Prostate gland (tissue), 2 donors: ENCODE results near the gene GSG1L.

Experiments
- CTCF ChIP-seq, 4 experiments: fragments of 200-600 bp in 2 of 4; fragments of 450-650 bp in 2 of 4; sonication (generic) in 2 of 4; IDR thresholded peaks; 1 replicate in 3 of 4; 2 replicates in 1 of 4; pipeline ENCODE4 v1.5.1; 2016 to 2019; ENCODE audit warnings: antibody characterized with exemption in 4 of 4, mild to moderate bottlenecking in 2 of 4, moderate library complexity in 2 of 4
- POLR2AphosphoS5 ChIP-seq: sonication (generic); formaldehyde crosslinking; IDR thresholded peaks from one replicate; pipeline ENCODE4 v1.6.1; 2017; ENCODE audit warnings: antibody characterized with exemption

GRCh38 chr16:27789595-27790241 lies 273.8 kb downstream of the GSG1L start:
- TF ChIP-seq CTCF (IDR thresholded peaks at IDR 0.05) (no peak), POLR2AphosphoS5 (no peak)
